NCI-H82 treated with DMSO at 0.1 percent for 48 hours (cell line): ENCODE data around the gene ISY1.
"Not testable (repeated sequence)": the region's sequence is repeated elsewhere in the genome, so short reads cannot be mapped to it uniquely, and the experiment has no call there.

Experiments
- DNase-seq: peaks from one replicate; lab custom pipeline; 2025; ENCODE audit not compliant: unreplicated experiment; lab: John Stamatoyannopoulos, UW

Gene ISY1

GRCh38 chr3:129088312-129088711 lies 72.6 kb downstream of the ISY1 start:
- DNase-seq: not testable (repeated sequence)

- DNase-seq: not testable (repeated sequence)
Measured at GRCh38 chr3:129087904-129088303, 73.0 kb downstream of the ISY1 start.

- no peak for DNase-seq
Measured at GRCh38 chr3:129087138-129087702, 73.6 kb downstream of the ISY1 start.

GRCh38 chr3:129085818-129086217 lies 75.0 kb downstream of the ISY1 start:
- no peak for DNase-seq

GRCh38 chr3:129085165-129085715 lies 75.6 kb downstream of the ISY1 start:
- no peak for DNase-seq

GRCh38 chr3:129084501-129084900 lies 76.4 kb downstream of the ISY1 start:
- no peak for DNase-seq

GRCh38 chr3:129082026-129082425 lies 78.8 kb downstream of the ISY1 start:
- DNase-seq: no peak

- DNase-seq: no peak
Measured at GRCh38 chr3:129081503-129081902, 79.4 kb downstream of the ISY1 start.

GRCh38 chr3:129078510-129078909 lies 82.4 kb downstream of the ISY1 start:
- DNase-seq: no peak
